Stimulated activated CD4-positive, alpha-beta T cell treated with anti-CD3 and anti-CD28 coated beads, Interleukin-12 subunit alpha, Interleukin-12 subunit beta, amount 100 ng/mL, for 48 hours (primary cell): ENCODE measurements around the gene ATAD3B.
"Not testable (repeated sequence)": the region's sequence is repeated elsewhere in the genome, so short reads cannot be mapped to it uniquely, and the experiment has no call there.

Source experiments
- DNase-seq, 3 donors: peaks; one replicate each; pipeline ENCODE4 v3.0.0-alpha.2; 2020; ENCODE audit warnings: low read depth in 2 of 3, low spot score in 1 of 3

ATAD3B gene

GRCh38 chr1:1529936-1530335 lies 58.4 kb downstream of the ATAD3B start:
- no peak for DNase-seq

DNA sequence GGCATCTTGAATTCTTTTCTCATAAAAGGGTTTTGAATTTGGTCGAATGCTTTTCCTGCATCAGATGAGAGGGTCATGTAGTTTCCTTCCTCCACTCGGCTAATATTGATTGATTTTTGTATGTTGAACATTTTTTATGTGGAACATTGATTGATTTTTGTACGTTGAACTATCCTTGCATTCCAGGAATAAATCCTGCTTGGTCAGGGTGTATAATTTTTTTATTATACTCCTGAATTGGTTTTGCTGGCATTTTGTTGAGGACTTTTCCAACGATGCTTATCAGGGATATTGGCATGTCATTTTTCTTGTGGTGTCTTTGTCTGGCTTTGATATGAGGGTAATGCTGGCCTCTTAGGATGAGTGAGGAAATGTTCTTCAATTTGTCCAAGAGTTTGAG lies 60.4 kb downstream of the ATAD3B start:
- DNase-seq = no peak

DNA sequence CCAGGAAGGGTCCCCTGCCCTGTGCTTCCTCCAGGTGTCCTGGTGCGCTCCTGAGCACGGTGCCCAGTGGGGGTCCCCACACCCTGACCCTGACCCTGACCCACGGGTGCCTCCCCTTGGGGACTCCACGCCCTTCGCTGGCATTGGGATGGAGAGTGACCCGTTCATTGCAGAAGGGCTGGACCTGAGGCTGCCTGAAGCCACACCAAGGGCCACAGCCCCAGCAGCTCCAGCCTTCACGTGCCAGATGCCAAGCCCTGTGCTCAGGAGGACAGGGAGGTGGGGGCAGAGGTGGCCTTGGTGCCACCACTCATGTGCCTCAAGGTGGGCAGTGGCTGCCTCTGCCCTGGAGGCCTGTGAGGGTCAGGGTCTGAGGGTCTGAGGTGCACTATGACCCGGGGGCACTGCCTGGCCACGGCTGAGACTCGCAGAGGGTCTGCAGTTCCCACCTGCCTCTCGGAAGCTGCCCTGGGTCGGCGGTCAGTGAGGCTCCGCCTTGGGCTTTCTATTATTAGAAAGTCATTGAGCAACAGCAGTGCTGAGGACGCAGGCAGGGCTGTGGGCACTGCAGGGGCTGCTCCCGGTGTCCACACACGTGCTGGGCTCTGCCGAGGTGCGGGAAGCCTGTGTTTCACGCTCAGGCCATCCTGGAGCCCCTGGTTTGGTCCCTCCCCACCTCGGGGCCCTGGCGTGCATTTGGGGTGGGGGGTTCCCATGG lies 61.8 kb downstream of the ATAD3B start:
- not testable (repeated sequence) for DNase-seq

GRCh38 chr1:1533894-1534291 lies 62.3 kb downstream of the ATAD3B start:
- not testable (repeated sequence) for DNase-seq

DNA sequence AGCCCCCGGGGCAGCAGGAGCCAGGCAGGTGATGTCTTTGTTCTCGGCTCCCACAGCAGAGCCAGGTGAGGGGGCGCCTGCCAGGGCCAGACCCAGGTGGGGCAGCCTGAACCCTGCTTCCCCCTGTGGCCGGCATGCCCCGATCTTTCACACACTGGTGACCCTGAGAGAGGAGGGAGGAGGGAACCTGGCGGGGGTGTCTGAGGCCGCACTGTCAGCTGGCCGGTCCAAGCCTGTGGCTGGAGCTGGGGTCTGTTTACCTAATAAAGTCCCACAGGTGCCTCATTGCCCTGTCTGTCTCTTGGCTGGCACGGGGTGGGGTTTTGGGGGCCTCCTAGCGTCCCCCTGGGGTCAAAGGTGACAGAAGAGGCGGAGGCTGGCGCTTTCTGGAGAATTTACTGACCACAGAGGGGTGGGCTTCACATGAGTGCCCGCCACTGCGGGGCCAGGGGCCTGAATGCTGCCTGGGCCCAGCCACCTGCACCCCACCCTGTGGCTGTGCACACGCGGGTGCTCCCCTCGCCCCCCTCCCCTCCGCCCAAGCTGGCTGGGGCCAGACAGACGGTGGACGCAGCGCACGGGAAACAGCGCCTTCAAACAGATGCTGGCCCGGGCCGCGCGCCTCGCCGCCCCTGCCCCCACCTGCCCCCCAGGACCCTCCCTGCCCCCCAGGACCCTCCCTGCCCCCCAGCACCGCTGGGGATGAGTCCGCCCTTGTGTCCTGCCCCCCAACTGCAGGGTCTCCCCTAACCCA lies 63.0 kb downstream of the ATAD3B start:
- DNase-seq = no peak

- DNase-seq = no peak
Measured at GRCh38 chr1:1535201-1536018, 63.8 kb downstream of the ATAD3B start.

DNA sequence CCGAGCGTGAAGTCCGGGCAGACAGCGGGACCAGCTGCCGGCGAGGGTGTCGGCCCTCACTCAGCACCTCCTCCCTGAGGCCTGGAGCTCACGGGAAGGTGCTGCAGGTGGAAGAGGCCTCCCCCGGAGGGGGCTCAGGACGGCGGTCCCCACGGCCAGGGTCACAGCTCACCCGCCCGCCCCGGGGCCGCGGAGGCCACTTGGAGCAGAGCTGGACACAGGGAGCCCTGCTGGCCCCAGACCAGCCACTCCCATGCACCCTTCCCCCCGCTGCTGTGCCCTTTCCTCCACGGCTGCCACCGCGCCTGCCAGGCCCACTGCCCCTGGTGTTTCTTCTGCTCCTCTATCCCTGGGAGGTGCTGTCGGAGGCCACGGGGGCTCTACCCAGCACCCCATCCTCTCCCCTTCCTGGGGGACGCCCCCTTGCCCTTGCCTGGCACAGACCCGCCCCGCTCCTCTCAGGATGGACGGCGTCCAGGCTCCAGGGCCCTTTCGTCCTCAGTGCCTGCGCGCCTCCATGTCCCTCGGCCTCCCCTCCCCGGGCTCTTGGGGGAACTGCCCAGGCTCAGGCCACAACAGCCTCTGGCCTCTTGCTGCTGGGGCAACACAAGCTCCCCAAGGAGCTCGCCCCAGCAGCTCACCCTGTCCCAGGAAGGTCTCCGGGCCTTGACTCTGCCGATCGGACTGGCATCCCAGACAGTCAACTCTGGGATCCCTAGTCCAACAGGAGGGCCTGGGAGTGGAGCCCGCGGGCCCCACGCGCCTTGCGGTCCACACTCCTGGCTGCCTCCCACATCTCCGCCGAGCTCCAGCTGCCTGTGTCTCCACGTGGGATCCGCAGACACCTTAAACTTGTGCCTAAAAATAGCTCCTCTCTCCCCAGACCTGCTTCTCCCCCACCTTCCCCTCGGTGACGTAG lies 64.7 kb downstream of the ATAD3B start:
- DNase-seq = no peak

GRCh38 chr1:1536938-1537546 lies 65.5 kb downstream of the ATAD3B start:
- no peak for DNase-seq

DNA sequence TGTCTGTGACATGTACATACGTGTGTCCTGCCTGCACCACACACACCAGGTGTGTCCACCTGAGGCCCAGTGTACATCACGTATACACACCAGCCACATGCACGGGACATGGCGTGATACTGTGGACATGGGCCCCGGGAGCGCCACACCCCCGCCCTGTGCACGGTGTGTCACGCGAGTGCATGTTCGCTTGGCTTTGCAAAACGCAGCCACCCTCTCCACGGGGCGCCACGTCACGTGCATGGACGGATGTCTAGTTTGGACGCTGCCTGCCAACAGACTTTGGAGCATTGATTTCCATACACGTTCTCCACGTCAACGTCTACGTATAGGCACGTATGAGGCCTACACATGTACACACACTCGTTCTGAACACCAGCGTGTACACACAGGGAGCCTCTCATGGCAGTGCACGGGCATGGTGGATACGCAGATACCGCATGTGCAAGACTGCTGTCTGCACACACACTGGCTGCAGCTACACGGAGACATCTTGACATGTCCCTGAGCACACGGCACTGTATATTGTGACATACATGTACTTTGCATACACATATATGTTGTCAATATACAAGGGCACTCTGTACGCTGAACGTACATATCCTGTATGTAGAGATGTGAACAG lies 66.2 kb downstream of the ATAD3B start:
- no peak for DNase-seq

GRCh38 chr1:1538334-1538733 lies 66.8 kb downstream of the ATAD3B start:
- no peak for DNase-seq

GRCh38 chr1:1538989-1539309 lies 67.4 kb downstream of the ATAD3B start:
- DNase-seq = no peak

DNA sequence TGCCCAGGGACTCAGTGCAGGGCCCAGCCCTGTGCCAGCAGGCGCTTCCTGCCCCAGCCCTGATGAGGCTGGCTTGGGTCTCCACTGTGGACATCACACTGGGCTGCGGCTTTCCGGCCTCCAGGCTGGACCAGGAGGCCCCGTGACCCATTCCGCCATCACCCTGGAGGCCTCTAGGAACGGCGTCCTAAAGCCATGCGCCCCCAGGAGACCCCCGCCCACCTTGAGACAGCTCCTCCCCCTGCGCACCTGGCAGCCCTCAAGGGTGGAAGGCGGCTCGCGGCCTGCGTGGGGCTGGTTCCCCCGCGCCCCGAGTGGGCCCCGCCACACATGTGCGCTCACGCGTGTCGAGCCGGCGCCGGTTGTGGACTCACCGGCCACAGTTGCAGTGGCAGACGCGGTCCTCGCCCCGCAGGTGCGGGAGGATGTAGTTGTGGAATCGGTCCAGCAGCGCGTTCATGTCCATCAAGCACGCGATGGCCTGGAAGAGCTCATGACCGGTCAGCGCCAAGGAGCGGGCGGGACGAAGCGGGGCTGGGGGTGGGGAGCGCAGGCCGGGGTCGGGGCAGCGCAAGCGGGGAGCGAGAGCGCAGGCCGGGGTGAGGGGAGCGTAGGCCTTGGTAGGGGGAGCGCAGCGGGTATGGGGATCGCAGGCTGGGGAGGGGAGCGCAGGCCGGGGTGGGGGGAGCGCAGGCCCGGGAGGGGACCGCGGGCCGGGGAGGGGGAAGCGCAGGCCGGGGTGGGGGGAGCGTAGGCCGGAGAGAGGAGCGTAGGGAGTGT lies 67.9 kb downstream of the ATAD3B start:
- DNase-seq = no peak

- DNase-seq = peak; percentile 23 to 42 (median 37)
Measured at GRCh38 chr1:1540090-1540817, 68.7 kb downstream of the ATAD3B start, which contains the start of gene TMEM240. TMEM240 (minus strand) TSS chr1:1540624; CDS start chr1:1540346, 278 bp downstream.

GRCh38 chr1:1540818-1541628 lies 69.5 kb downstream of the ATAD3B start:
- DNase-seq = no peak

- no peak for DNase-seq
Measured at GRCh38 chr1:1541956-1542765, 70.6 kb downstream of the ATAD3B start.

- DNase-seq = no peak
Measured at GRCh38 chr1:1542766-1543705, 71.5 kb downstream of the ATAD3B start.
